ENCODE data around the gene TMEM115. TPM values are rescaled to one million over a fixed set of nuclear protein-coding genes. Genes with fewer than 3 reads are reported as not detected.

TMEM115 gene
- total RNA-seq, 1 donor from 2014 or later: 63.2 TPM

DNA sequence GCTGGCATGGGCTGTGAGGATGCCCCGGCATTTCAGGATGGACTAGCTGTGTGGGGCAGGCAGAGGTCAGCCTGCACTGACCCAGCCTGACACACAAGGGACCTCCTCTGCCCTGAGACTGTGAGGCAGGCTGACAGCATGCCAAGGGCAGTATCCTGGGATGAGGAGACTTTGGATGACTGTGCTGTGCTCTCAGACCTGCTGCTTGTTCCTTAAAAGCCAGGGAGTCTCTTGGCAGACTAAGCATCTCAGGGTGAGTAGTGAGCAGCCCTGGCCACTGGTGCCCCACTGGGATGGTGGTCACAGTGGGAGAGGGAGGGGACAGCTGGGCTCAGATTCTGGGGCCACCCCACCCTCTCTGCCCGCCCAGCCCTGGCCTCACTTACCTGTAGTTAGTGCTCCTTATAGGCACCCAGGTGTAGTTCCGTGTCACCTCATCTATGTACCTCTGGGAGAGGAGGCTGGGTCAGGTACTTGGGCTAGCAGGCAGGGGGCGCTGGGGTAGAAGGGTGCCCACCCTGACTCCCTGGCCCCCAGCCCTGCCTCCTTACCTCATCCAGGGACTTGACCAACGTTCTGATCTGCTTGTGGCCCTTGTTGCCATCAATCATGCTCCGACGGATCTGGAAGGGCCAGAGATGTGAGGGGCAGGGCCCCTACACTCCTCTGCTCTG is 16.1 kb upstream of the TMEM115 start:
- no peaks in the 10 kb centered on the region for H3K9me3 Mint-ChIP-seq (ENCODE audit: unreplicated experiment)
- no peaks in the 10 kb centered on the region for H3K36me3 Mint-ChIP-seq (ENCODE audit: unreplicated experiment)
- H3K4me1 Mint-ChIP-seq (ENCODE audit: unreplicated experiment): no peaks in the 10 kb centered on the region
- peaks cover 8% of the 10 kb centered on the region for H3K27me3 Mint-ChIP-seq (ENCODE audit: unreplicated experiment)
- H3K4me3 Mint-ChIP-seq (ENCODE audit: unreplicated experiment): no peak overlapping the region
- no peak for TF ChIP-seq CTCF (IDR thresholded peaks at IDR 0.05)
- DNase-seq (ENCODE audit: extremely low spot score, unreplicated experiment): no peak
- H3K27ac Mint-ChIP-seq (ENCODE audit: unreplicated experiment): no peak overlapping the region

DNA sequence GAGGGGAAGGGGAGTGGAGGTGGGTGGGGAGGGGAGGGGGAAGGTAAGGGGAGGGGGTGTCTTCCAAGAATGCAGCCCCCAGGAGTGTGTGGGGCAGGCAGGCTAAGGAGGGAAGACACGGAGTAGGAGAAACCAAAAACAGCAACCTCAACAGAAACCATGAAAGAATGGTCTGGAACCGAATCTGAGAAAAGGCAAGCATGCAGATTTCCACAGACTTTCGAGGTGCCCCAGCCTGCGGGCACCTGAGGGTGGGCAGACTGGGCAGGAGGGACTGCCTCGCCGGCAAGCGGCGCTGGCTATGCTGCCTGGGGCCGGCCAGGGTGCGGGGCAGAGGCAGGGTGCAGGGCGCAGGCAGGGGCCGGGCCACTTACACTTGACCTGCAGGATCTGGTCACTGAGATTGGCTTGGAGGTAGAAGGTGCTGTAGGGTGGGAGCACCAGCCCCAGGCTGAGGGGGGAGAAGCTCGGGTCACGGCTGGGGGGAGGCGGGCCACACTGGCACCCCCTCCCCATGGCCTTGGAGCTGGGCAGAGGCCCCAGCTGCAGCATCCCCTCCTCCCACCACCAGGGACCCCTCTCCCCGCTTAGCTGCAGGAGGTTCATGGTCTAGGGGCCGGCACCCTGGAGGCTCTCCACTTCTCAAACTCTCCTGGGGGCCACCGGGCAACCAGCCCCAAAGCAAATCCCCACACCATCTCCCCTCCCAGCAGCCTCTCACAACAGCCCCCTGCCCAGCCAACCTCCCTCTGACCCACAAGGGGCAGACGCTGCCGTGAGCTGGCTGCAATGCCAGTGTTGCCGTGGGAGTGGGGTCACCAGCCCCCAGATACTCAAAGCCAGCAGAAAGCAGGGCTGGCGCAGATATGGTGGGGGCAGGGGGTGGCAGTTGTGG is 15.3 kb upstream of the TMEM115 start:
- no peaks in the 10 kb centered on the region for H3K4me1 Mint-ChIP-seq (ENCODE audit: unreplicated experiment)
- no peak for DNase-seq (ENCODE audit: extremely low spot score, unreplicated experiment)
- no peaks in the 10 kb centered on the region for H3K9me3 Mint-ChIP-seq (ENCODE audit: unreplicated experiment)
- no peak for TF ChIP-seq CTCF (IDR thresholded peaks at IDR 0.05)
- no peaks in the 10 kb centered on the region for H3K36me3 Mint-ChIP-seq (ENCODE audit: unreplicated experiment)
- no peak overlapping the region for H3K27ac Mint-ChIP-seq (ENCODE audit: unreplicated experiment)
- no peak overlapping the region for H3K4me3 Mint-ChIP-seq (ENCODE audit: unreplicated experiment)
- H3K27me3 Mint-ChIP-seq (ENCODE audit: unreplicated experiment): peaks cover 8% of the 10 kb centered on the region

GRCh38 chr3:50373146-50374051 is 14.1 kb upstream of the TMEM115 start:
- H3K4me3 Mint-ChIP-seq (ENCODE audit: unreplicated experiment): no peak overlapping the region

GRCh38 chr3:50372349-50372748 is 13.0 kb upstream of the TMEM115 start:
- Mint-ChIP-seq H3K27me3 (ENCODE audit: unreplicated experiment) (peaks cover 8% of the 10 kb centered on the region), H3K9me3 (ENCODE audit: unreplicated experiment) (no peaks in the 10 kb centered on the region), H3K4me3 (ENCODE audit: unreplicated experiment) (no peak overlapping the region), H3K4me1 (ENCODE audit: unreplicated experiment) (no peaks in the 10 kb centered on the region), H3K36me3 (ENCODE audit: unreplicated experiment) (no peaks in the 10 kb centered on the region), H3K27ac (ENCODE audit: unreplicated experiment) (no peak overlapping the region)
- no peak for TF ChIP-seq CTCF (IDR thresholded peaks at IDR 0.05)
- DNase-seq (ENCODE audit: extremely low spot score, unreplicated experiment): no peak

More at GRCh38 chr3:50373146-50374051, 14.1 kb upstream of the TMEM115 start:
- TF ChIP-seq CTCF (IDR thresholded peaks at IDR 0.05): no peak
- Mint-ChIP-seq H3K27ac (ENCODE audit: unreplicated experiment) (no peak overlapping the region), H3K4me1 (ENCODE audit: unreplicated experiment) (no peaks in the 10 kb centered on the region), H3K36me3 (ENCODE audit: unreplicated experiment) (no peaks in the 10 kb centered on the region), H3K27me3 (ENCODE audit: unreplicated experiment) (peaks cover 8% of the 10 kb centered on the region), H3K9me3 (ENCODE audit: unreplicated experiment) (no peaks in the 10 kb centered on the region)
- no peak for DNase-seq (ENCODE audit: extremely low spot score, unreplicated experiment)
